GM18861 (cell line): ENCODE measurements around the gene NXPH2.

Experiments used
- ATAC-seq: cut with Tn5 transposase; IDR thresholded peaks from one replicate; pipeline ENCODE4 v1.9.1; 2021; ENCODE audit not compliant: unreplicated experiment

The NXPH2 gene

DNA sequence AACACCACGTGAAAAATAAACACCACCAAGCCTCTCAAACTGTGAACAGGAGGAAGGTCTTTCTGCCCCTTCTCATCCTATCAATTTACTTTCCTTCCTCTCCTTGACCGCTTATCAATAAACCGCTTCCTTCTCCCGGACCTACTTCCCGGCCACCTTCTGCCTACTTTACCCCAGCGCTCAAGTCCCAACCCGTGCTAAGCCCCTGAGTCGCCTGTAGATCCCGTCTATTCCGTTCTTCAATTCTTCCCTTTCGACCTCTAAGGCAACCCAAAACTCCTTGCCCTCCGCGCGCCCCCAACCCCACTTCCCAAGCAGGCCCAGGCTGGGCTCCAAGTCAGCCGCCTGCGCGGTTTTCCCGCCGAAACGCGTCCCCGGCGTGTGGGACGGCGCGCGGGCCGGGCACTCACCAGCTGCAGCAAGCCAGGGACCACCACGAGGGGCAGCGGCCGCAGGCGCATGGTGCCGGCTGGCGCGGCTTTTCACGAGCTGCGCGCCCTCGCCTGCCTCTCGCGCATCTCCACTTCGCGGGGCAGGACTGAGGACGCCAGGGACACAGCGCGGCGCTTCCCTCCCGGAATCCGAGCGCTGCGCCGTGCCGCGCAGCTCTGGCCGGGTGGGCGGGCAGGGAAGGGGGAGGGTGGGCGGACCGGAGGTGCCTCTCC lies at the start of gene NXPH2:
Gene NXPH2, minus strand, starts transcription at position 610 of the 665 bp plus-strand sequence. Its CDS starts 149 bp downstream, at position 461.
- ATAC-seq: no peak

GRCh38 chr2:138829326-138829919 lies 49.2 kb upstream of the NXPH2 start:
- ATAC-seq: no peak

DNA sequence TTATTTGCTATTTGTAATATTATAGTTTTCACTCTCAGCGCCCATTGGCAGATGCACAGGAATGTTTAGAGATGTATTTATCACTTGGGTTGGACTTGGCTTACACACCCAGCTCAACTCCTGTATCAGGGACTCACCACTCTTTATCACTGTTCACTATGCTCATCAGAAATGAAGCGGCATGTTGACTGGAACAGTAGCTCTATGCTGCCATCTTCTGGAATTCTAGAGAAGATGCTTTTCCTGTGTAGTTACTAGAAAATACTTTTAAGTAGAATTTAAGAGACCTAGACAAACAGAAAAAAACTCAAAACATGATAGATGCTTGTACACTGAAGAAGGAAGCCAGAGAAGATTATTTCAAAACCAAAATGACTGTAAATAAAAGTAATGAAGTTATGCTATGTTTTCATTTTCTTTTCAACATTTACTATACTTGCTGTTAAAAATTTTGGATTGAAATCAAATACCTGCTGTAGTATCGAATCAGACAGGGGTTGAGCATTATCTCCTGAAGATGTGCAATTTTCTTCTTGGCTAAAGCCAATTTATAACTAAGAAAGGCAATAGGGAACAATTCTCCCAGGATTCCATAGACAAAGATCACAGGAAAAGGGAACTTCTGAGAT lies 47.4 kb upstream of the NXPH2 start:
- ATAC-seq: peak; percentile 69

- no peak for ATAC-seq
These were observed 43.5 kb upstream of the NXPH2 start for GRCh38 chr2:138823666-138824065.

DNA sequence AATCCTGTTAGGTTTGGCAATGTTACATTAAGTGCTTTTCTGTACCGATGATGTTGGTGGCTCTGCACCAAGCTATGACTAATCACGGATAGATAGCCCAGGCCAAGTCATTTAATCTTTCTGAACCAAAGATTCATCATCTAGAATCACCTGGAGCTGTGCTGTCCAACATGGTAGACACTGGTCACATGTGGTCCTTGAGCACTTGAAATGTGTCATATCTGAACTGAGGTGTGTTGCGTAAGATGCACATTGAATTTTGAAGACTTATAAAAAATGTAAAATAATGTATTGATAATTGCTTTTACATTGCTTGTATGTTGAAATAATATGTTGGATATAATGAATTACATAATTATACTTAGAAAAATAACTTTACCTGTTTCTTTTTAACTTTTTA lies 39.8 kb upstream of the NXPH2 start:
- ATAC-seq: no peak

DNA sequence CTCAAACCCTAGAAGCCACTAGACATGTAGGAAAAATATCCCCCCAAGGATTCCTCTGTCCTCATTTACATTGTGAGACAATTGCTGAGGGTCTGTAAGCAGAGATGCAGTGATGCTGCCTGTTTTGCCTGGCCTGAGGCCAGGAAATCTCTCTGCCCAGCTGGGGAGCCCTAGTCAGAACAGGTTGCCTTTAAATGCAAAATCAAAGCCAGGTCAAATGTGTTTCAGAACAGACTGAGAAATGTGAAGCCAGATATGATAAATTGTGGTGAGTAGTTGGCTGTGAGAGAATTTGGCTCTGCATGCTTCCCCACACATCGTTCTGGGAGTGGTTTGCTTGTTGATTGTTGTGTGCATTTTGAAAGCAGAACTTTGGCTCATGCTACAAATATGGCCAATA lies 38.4 kb upstream of the NXPH2 start:
- no peak for ATAC-seq

GRCh38 chr2:138814123-138814898 lies 34.1 kb upstream of the NXPH2 start:
- ATAC-seq: no peak

DNA sequence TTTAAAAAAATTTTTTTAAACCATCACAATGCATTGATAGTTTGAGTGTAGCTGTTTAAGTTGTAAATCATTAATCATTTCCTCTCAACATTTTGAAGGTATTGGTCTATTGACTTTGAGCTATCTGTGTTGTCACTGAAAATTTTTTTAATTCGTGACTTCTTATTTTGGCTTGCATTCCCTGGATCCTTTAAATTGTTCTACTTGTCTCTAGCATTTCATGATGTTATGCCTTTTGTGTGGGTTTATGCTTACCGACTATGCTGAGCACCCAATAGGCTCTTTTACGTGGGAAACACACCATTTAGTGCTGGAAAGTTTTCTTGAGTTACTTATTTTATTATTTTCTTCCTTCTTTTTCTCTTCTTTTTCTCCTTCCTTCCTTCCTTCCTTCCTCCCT lies 31.2 kb upstream of the NXPH2 start:
- ATAC-seq: no peak

GRCh38 chr2:138794724-138795123 lies 14.5 kb upstream of the NXPH2 start:
- no peak for ATAC-seq

- no peak for ATAC-seq
These were observed 7.0 kb upstream of the NXPH2 start for GRCh38 chr2:138787053-138787666.

DNA sequence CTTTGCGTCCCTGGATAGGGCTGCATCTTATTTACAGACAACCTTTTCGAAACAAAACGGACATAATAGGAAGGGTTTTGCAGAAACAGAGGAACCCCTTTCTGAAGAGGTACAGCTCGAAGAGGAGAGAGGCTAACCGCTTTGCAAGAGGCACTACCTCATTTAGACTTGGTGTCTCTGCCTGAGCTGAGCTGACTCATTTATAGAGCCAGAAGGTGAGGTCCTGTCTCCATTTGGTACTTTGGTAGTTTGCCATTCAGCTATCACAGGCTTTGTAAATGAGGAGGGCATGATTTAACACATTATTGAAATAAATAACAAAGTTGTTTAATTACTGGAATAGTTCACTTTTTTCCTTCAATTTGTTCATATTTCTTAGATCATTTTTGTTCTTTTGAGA lies 2.2 kb upstream of the NXPH2 start:
- no peak for ATAC-seq

DNA sequence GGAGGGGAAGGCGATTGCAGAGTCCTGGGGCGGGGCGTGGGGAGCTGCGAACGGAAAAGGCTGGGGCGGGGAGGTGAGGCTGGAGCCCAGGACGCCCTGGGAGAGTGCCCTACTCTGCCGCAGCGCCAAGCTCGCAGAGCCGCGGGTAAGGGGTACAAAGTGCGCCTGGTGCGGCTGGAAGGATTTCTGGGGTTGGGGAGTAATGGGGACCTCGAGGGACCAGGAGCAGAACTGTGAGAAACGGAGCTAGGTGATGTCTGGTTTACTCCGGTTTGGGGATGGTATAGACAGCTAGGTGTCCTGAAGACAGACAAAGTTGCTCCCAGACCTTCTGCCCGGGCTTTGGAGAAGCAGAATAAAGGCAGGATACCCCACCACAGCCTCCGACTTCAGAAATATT lies 718 bp upstream of the NXPH2 start:
- ATAC-seq: no peak

DNA sequence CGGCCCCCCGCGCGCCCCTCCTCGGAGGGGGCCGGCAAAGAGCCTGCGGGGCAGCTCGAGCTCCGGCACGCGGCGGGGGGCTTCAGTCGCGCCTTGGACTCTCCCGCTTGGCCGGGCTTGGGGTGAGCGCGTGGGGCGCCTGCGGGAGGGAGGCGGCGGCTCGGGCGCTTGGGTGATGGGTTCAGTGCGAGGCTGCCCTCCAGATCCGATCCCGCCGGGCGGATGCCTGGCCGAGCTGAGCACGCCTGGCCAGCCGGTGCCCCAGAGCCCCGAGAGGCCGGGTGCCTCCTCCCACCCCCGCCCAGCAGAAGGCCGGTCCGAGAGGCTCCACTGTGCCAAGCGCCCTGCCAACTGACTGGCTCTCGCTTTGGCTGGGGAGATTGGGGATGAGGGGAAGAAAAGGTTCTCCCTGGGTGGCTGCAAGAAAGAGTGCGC lies 273 bp upstream of the NXPH2 start:
- no peak for ATAC-seq

DNA sequence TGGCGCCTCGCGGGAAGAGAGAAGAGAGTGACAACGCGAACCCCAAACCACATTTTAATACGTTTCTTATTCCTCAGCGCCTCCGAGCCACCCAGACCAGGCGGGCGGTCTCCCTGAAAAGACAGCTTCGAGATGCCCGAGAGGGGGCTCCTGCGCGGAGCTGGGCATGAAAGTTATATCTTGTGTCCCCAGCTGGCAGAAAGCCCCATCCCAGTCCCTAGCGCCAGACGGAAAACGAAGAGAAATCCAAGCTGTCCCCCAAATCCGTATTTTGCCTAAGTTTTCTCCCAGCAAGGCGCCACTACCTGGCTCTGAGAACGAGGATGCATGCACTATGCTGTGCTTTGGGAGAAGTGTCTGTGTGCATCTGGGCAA lies 797 bp downstream of the NXPH2 start:
- no peak for ATAC-seq

DNA sequence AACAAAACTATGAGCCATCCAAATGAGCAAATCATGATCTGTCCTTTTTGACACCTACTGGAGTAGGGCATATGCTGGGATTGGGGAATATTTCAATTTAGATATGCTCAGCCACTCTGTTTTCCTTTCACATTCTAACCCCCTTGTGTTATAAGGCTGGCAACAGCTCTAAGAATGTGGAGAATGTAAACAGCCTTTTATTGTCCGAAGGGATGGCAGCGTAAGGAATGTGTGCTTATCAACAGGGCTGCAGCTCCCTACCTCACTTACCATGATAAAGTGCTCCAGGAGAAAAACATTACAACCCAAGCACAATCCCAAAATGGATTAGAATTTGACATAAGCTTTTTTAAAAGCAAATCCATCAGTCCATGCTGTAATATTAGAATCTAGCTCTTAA lies 2.2 kb downstream of the NXPH2 start:
- ATAC-seq: no peak

DNA sequence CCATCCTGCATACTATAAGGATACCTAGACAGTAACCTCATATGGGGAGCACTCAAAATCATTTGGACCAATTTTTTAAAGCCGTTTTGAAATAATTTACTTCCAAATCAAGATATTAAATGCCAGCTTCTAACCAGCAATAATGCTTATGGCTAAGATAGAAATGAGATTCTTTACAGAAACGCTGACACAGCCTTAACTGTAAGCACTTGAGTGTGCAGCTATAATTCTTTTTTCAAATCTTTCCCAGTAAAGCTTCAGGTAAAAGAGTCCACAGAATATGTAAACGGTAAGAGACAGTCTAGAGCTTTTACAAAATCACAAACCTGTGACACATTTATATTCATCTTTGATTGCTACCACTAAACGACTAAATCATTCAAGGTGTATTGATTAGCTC lies 4.5 kb downstream of the NXPH2 start:
- no peak for ATAC-seq

DNA sequence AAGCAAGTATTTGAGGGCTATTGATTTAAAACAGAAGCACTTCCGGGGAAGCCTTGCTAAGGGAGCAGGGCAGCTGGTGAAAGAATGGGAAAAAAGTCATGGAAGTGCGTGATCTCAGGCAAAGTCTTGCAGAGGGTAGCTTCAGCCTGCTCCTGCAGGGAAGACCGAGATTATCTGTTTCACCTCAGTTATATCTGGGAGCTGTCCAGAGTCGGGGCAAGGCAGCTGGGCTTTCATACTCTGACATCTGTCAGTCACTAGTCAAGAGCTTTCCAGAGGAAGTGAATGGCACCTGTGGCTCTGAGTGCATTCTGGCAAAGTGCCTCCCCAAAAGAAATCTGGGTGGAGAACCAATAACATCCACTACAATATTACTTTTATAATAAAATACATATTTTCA lies 8.7 kb downstream of the NXPH2 start:
- ATAC-seq: no peak

DNA sequence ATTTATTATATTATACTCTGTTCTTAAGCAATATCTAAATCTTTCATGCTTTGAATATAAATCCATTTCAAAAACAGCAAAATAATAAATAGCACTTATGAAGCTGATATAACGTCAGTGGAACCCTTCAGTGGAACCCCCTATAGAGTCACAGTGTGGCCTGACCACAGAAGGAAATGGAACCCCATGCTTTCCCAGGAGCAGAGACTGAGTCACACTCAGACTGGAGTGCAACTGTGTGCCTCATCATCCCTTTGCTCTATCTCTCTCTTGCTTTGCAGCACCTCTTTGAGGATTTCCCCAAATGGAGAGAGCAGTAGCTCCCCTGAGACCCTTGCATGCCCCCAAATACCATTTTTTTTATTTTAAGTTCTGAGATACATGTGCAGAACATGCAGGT lies 13.1 kb downstream of the NXPH2 start:
- no peak for ATAC-seq

- ATAC-seq: no peak
These were observed 13.7 kb downstream of the NXPH2 start for GRCh38 chr2:138766464-138766863.

DNA sequence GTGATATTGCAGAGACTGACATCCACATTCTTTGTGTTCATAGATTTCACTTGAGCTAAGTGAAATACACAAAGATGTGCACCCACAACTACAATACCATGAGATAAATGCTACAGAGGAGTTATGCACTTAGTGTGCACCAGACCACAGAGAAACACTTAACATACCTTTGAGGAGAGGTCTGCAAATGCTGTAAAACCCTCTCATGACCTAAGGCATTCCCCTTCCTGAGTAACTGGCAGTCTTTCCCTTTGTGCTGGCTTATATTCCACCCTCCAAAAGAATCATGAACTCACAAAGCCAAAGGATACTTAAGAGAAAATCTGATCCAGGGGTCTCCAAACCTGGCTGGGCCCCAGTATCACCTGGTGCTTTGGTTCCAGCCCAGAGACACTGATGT lies 16.2 kb downstream of the NXPH2 start:
- no peak for ATAC-seq

DNA sequence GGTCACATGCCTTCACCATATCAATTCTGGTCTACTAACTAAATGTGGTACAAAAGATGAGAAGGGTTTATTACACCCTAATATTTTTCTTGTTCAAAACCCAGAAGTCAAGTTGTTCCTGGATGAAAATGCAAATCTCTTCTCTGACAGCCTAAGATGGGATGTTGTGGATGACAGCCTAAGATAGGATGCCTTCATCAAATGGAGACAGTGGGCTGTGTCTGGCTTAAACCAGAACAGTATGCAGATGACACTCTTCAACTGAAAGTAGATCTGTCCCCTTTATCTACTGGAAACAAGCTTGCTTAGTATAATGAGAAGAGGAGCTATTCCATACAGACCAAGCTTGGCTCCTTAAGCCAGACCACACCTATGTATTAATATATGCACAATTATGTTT lies 17.7 kb downstream of the NXPH2 start:
- ATAC-seq: no peak
